Measurements from ENCODE around the gene MCOLN3.

Gene MCOLN3

DNA sequence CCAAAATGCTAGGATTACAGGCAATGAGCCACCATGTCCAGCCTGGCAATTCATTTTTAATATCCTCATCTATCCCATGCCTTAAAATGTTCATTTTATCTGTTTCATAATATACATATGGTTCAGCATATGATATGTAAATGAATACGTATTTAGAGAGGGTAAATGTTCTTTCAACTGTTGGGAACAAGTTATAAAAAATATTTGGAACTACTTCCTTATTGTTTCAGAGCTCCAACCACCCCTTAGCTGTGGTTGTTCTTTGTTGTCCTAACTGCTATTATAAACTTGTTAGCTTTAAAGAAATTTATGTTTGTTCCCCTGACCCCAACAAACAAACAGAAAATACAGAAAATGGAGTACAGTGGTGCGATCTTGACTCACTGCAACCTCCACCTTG is 65.9 kb downstream of the MCOLN3 start:
- Mint-ChIP-seq H3K9me3 (peaks cover 18% of the 10 kb centered on the region), H3K4me3 (no peak overlapping the region), H3K27me3 (peaks cover 10% of the 10 kb centered on the region), H3K27ac (no peak overlapping the region), H3K36me3 (peaks cover 9% of the 10 kb centered on the region), H3K4me1 (no peaks in the 10 kb centered on the region)

DNA sequence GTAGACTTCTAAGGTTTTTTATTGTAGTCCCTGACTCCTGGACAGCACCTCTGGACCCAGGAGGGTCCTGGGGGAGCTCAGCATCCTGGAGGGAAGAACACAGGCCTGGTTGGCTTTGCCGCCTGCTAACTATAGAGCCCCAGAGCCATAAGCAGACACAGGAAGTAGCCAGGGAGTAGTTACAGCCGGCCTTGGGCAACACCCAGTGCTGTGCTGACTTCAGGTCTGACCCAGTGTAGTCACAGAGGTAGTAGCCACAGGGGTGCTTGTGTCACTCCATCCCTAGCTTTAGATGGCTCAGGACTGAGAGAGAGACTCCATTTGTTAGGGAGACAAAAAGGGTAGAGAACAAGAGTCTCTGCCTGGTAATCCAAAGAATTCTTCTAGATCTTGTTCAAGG is 73.3 kb downstream of the MCOLN3 start:
- H3K4me3 Mint-ChIP-seq: no peak overlapping the region
- peaks cover 8% of the 10 kb centered on the region for H3K4me1 Mint-ChIP-seq
- H3K27me3 Mint-ChIP-seq: peaks cover 5% of the 10 kb centered on the region
- no peak overlapping the region for H3K27ac Mint-ChIP-seq
- H3K9me3 Mint-ChIP-seq: peaks cover 7% of the 10 kb centered on the region
- peaks cover 4% of the 10 kb centered on the region for H3K36me3 Mint-ChIP-seq

DNA sequence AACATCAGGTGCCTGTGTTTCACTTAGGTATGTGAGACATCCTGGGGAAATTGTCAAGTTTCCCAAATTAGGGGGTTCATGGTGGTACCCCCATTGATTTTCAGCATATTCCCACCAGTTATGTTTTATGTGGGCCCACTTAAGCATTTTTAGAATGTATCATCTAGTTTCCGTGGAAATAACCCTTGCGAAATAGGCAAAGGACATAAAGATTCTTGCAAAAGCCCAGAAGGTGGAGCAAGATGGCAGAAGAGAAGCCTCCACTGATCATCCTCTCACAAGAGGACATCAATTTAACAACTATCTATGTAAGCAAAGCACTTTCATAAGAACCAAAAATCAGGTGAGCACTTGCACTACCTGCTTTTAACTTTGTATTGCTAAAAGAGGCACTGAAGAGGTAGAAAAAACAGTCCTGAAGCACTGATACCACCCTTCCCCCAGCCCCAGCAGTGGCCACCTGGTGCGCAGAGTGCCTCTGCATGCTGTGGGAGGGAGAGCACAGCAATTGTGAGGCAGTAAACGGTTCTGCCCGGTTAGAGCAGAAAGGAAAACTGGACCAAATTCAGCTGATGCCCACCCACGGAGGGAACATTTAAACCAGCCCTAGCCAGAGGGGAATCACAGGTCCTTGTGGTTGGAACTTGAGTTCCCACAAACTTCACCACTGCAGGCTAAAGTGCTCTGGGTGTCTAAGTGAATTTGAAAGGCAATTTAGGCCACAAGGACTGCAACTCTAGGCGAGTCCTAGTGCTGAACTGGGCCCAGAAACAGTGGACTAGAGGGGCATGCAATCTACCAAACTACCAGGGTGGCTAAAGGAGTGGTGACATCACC is 74.6 kb downstream of the MCOLN3 start:
- no peaks in the 10 kb centered on the region for H3K9me3 Mint-ChIP-seq
- peaks cover 8% of the 10 kb centered on the region for H3K4me1 Mint-ChIP-seq
- no peak overlapping the region for H3K4me3 Mint-ChIP-seq
- peaks cover 2% of the 10 kb centered on the region for H3K36me3 Mint-ChIP-seq
- no peak overlapping the region for H3K27ac Mint-ChIP-seq
- H3K27me3 Mint-ChIP-seq: no peaks in the 10 kb centered on the region

DNA sequence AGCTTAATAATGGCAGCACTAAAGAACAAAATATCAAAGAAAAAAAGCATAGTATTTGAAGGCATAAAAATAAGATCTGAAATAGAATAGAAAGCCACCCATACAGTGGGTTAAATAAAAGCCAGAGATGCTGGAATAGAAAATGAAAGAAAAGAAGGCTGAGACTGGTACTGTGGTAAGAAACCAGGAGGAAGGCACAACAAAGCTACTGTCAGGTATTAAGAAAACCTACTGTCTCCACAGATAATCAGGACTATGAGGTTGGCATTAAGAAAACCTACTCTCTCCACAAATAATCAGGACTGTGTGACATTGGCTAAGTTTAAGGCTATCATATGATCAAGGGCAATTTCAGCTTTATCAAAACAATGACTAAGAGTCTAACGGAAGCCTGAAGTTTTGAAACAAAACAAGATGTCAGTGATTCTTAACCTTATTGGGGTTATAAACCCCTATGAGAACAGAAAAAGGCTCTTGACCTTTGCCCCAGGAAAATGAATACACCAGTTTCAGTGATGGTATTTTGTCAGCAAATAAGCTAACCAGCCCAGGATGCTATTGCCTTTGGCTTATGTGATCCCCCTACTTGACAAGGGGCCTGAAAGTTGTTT is 75.8 kb downstream of the MCOLN3 start:
- Mint-ChIP-seq H3K27ac (no peak overlapping the region), H3K9me3 (no peaks in the 10 kb centered on the region), H3K27me3 (no peaks in the 10 kb centered on the region), H3K36me3 (peaks cover 2% of the 10 kb centered on the region), H3K4me3 (no peak overlapping the region), H3K4me1 (peaks cover 8% of the 10 kb centered on the region)

DNA sequence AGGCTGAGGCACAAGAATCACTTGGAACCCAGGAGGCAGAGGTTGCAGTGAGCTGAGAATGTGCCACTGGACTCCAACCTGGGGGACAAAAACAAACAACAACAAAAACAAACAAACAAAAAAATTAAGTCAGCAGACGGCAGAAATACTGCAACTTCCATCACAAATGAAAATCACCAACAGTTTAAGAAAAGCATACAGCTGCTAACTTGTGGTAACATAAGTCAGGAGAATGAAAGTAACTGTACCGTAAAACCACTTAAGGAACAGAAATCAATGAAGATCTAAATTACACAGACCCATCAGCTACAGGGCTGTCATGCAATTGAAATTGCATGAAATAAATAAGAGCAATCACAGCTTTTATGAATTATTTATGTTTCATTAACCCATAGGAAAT is 76.3 kb downstream of the MCOLN3 start:
- H3K4me3 Mint-ChIP-seq: no peak overlapping the region
- no peak overlapping the region for H3K27ac Mint-ChIP-seq
- peaks cover 8% of the 10 kb centered on the region for H3K4me1 Mint-ChIP-seq
- H3K27me3 Mint-ChIP-seq: no peaks in the 10 kb centered on the region
- no peaks in the 10 kb centered on the region for H3K9me3 Mint-ChIP-seq
- peaks cover under 1% of the 10 kb centered on the region for H3K36me3 Mint-ChIP-seq

DNA sequence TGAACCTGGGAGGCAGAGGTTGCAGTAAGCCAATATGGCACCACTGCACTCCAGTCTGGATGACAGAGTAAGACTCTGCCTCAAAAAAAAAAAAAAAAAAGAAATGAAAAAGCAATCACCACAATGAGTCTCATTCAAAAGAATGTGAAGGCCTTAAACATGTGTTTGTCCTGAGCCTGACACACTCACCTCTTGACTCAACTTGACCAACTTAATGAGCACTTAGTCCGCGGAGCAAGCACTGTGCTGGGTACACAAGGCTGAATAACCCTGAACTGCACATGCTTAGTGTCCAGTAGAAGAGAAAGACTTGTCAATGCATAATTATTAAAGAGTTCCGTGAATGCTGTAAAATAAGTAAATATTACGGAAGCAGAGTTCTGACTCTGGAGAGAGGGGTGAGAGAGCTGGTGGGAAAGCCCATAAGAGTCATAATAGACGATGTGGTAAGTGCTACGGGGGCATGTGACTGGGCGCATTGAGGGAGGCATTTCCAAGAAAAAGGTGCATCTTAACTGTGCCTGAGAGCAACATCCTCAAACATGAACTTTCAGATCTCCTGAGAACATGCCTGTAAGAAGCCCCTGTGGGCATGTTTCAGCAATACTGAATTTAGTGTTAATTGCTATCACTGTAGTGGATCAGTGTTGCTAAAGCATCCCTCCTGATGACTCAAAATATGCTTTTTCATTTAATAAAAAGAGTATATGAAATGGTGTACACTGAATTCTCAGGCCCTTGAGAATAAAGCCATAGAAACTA is 78.6 kb downstream of the MCOLN3 start:
- no peaks in the 10 kb centered on the region for H3K27me3 Mint-ChIP-seq
- H3K4me3 Mint-ChIP-seq: no peak overlapping the region
- no peaks in the 10 kb centered on the region for H3K9me3 Mint-ChIP-seq
- no peaks in the 10 kb centered on the region for H3K36me3 Mint-ChIP-seq
- no peak overlapping the region for H3K27ac Mint-ChIP-seq
- peaks cover 8% of the 10 kb centered on the region for H3K4me1 Mint-ChIP-seq

DNA sequence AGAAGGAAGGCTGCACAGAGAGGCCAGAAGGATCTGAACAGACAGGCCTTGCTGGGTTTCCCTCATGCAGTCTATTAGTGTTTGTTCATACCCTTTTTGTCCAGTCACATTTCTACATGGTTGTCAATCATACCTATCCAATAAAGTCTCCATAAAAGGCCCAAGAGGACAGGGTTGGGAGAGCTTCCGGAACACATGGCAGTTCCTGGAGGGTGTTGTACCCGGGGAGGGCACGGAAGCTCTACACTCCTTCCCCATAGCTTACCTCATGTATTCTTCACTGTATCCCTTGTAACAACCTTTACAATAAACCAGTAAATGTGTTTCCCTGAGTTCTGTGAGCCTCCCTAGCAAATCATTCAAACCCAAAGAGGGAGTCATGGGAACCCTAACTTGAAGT is 79.4 kb downstream of the MCOLN3 start:
- H3K27me3 Mint-ChIP-seq: no peaks in the 10 kb centered on the region
- no peak overlapping the region for H3K4me3 Mint-ChIP-seq
- peaks cover 8% of the 10 kb centered on the region for H3K4me1 Mint-ChIP-seq
- no peaks in the 10 kb centered on the region for H3K36me3 Mint-ChIP-seq
- H3K27ac Mint-ChIP-seq: no peak overlapping the region
- no peaks in the 10 kb centered on the region for H3K9me3 Mint-ChIP-seq

DNA sequence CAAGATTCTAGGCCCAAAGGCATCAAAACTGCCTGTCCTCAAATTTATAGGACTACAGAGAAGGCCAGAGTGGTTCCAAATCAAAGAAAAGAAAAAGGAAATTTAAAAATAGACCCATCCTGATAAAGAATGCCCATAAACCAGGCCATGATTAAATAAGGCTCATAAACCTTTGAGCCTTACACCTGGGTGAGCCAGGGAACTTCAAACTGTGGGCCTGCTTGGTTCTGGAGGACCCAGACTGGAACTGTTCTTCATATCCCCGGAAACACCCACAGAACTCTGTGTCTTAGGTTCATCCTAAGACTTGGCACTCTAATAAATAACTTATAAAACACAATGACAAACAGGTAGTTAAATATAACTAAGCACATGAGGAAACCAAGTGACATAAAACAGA is 80.2 kb downstream of the MCOLN3 start:
- Mint-ChIP-seq H3K9me3 (no peaks in the 10 kb centered on the region), H3K27me3 (no peaks in the 10 kb centered on the region), H3K4me3 (no peak overlapping the region), H3K4me1 (peaks cover 8% of the 10 kb centered on the region), H3K36me3 (no peaks in the 10 kb centered on the region), H3K27ac (no peak overlapping the region)
